GM12891 (cell line): Measurements from ENCODE around the gene TRPV6.

Source experiments
- POLR2A ChIP-seq: IDR thresholded peaks from 2 replicates; pipeline ENCODE4 v1.6.1; 2011; ENCODE audit warnings: low read depth, low read length, control low read depth
- POLR2AphosphoS5 ChIP-seq: IDR thresholded peaks from 2 replicates; pipeline ENCODE4 v1.6.1; 2011; ENCODE audit warnings: low read depth, low read length, control low read depth
- SPI1 ChIP-seq: IDR thresholded peaks from 2 replicates; pipeline ENCODE4 v1.6.1; 2011; ENCODE audit warnings: low read depth, low read length, control low read depth
- TAF1 ChIP-seq: IDR thresholded peaks from 2 replicates; pipeline ENCODE4 v1.6.1; 2011; ENCODE audit warnings: low read depth, low read length, control low read depth

- TF ChIP-seq TAF1 (no peak), POLR2AphosphoS5 (no peak), POLR2A (no peak), SPI1 (no peak)
Measured at GRCh38 chr7:142885311-142886230, at the start of gene TRPV6.
